WERI-Rb-1 (cell line): ENCODE results near the gene SYT6.

ENCODE experiments used
- DNase-seq: peaks from one replicate; pipeline ENCODE4 v3.0.0-alpha.2; 2020
- H3K27ac ChIP-seq: fragments of 250-450 bp; sonication (Bioruptor Pico); 2 replicates; pipeline ENCODE4 v1.5.1; 2020; ENCODE audit warnings: mild to moderate bottlenecking, moderate library complexity
- H3K27me3 ChIP-seq: fragments of 250-450 bp; sonication (Bioruptor Pico); 2 replicates; pipeline ENCODE4 v1.5.1; 2021; ENCODE audit warnings: mild to moderate bottlenecking, low read depth, moderate library complexity; ENCODE audit not compliant: insufficient read depth, severe bottlenecking
- H3K36me3 ChIP-seq: fragments of 250-450 bp; sonication (Bioruptor Pico); 2 replicates; pipeline ENCODE4 v1.5.1; 2020; ENCODE audit warnings: mild to moderate bottlenecking, moderate library complexity
- H3K4me3 ChIP-seq: 2 replicates; pipeline ENCODE4 v1.5.1; 2011; ENCODE audit warnings: low read depth, mild to moderate bottlenecking, control low read depth, low read length
- H3K9me3 ChIP-seq: fragments of 250-450 bp; sonication (Bioruptor Pico); 2 replicates; pipeline ENCODE4 v1.5.1; 2021; ENCODE audit warnings: mild to moderate bottlenecking, moderate library complexity; ENCODE audit not compliant: severe bottlenecking
- TF ChIP-seq, protein P1 (sequence below): IDR thresholded peaks from 2 replicates; pipeline ENCODE4 v1.5.1; 2011; ENCODE audit warnings: low read depth, mild to moderate bottlenecking, control low read depth, inconsistent platforms, low read length

SYT6 gene

DNA sequence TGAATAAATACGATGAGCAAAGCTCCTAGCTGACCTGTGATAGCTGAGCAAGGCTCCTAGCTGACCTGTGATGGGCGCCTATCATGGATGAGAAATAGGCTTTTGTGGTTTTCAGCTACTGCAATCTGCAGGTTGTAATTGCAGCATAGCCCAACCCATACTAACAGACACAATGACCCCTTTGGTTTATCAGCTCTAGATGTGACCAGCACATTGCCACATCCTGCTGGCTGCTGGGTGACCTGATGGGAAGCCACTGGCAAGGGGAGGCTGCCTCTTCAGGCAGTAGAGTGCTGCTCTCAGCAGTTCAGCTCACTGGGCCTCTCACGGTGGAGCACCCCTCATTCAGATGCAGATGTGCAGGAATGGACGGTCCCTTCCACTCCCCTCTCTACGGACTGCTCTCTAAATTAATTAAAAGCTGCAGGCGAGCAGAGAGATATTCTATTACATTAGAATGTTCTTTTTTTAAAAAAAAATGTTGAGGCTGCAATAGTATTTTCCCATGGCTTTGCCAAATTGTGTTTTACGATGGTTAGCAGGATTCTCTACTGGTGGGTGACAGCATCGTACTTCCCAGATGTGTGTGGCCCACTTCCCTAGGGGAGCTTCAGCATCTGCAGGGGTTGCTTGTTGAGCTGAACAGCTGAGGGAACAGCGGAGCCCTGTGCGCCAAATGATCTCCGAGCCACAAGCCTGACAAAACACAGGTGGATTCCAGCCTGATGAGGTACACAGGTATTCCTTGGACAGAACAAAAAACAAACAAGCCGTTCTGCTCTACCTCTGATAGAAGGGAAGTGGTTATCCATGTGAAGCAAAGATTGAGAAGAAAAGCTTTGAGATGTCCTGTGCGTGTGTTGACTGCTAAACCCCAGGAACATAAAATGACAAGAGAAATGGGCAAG is 65.0 kb downstream of the SYT6 start:
- no peak for DNase-seq
- H3K9me3 ChIP-seq = peaks cover 2% of the 10 kb centered on the region
- no peaks in the 10 kb centered on the region for H3K27me3 ChIP-seq
- no peak overlapping the region for H3K27ac ChIP-seq
- H3K4me3 ChIP-seq = no peak overlapping the region
- TF ChIP-seq, protein P1, sequence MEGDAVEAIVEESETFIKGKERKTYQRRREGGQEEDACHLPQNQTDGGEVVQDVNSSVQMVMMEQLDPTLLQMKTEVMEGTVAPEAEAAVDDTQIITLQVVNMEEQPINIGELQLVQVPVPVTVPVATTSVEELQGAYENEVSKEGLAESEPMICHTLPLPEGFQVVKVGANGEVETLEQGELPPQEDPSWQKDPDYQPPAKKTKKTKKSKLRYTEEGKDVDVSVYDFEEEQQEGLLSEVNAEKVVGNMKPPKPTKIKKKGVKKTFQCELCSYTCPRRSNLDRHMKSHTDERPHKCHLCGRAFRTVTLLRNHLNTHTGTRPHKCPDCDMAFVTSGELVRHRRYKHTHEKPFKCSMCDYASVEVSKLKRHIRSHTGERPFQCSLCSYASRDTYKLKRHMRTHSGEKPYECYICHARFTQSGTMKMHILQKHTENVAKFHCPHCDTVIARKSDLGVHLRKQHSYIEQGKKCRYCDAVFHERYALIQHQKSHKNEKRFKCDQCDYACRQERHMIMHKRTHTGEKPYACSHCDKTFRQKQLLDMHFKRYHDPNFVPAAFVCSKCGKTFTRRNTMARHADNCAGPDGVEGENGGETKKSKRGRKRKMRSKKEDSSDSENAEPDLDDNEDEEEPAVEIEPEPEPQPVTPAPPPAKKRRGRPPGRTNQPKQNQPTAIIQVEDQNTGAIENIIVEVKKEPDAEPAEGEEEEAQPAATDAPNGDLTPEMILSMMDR = no peak
- H3K36me3 ChIP-seq = no peaks in the 10 kb centered on the region

DNA sequence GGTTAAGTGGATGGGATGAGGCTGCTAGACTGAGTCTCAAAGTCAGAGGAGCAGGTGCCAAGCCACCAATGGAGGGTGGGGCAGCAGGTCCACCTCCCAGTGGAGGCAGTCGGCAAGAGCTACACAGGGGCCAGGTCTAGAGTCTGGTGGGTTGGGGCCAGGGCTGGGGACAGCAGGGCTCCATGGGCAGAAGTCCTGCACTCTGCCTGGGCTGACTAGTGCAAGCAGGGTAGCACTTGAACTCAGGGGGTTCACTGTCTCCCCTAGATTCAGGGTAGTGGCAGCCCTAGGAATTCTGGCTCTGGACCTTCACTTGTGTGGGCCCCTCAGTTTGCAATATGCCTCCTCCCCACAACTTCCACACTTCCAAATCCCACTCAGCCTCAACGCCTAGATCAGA is 66.2 kb downstream of the SYT6 start:
- TF ChIP-seq, protein P1 = no peak
- Histone ChIP-seq H3K27me3 (no peaks in the 10 kb centered on the region), H3K36me3 (no peaks in the 10 kb centered on the region), H3K4me3 (no peak overlapping the region), H3K9me3 (no peaks in the 10 kb centered on the region), H3K27ac (no peak overlapping the region)
- DNase-seq = no peak

DNA sequence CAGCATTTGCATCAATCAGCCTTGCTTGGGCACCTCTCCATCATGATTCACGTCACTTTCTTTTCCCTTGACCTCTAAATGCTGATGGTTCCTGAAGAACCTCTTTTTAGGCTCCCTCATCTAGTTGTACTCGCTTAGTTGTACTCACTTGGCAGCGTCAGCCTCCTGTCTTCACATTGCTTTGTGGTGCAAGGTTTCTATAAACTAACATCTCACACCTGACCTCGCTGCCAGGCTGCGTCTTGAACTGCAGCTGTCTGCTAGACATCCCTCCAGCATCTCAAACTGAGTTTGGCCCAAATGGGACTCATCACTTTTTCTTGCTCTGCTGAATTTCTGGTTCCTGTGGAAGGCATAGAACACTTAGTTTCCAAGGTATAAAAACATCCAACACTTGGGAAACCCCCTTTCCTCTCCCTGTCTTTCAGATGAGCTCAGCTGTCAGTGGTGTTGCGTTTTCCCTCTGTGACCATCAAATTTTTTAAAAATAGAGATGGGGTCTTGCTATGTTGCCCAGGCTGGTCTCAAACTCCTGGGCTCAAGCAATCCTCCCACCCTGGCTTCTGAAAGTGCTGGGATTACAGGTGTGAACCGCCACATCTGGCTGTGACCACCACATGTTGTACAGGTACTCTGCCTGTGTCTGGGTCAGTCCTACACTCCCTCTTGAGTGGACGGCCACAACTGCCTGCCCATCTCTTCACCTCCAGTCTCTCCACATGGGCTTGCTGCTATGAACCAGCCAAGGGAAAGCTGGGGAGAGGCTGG is 66.9 kb downstream of the SYT6 start:
- no peaks in the 10 kb centered on the region for H3K36me3 ChIP-seq
- H3K27me3 ChIP-seq = no peaks in the 10 kb centered on the region
- no peak for DNase-seq
- H3K9me3 ChIP-seq = no peaks in the 10 kb centered on the region
- TF ChIP-seq, protein P1 = no peak
- no peak overlapping the region for H3K27ac ChIP-seq
- no peak overlapping the region for H3K4me3 ChIP-seq

DNA sequence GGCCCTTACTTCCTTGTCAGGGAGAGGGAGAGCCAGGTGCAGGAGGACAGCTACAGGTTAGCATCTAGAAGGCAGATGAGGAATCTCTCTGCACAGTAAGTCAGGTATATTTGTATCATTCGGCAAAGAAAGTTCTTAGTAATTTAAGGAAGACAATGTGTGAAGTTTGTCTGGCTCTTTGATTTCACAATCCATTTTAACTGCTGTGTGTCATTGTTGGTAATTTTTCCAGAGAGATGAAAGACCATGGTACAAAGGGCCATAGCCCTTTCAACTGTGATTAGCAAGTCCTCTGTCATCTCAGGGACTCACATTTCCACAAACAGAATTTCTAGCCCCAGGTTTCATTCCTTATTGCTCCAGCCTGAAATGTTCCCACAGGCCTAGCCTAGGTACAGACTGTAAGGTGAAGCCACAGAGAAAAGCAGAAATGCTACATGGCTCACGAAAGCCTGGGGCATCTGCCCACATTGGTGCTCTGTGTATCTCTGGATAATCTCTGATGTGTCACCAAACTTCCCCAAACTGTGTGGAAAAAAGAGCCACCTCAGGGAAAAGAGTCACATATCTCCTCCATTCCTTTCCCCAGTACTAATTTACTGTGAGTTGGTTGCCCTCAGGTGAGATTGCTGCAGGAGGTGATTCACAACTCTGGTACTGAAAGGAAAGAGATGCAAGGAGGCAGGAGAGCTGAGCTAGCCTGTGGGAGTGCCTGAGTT is 70.6 kb downstream of the SYT6 start:
- Histone ChIP-seq H3K27me3 (no peaks in the 10 kb centered on the region), H3K36me3 (no peaks in the 10 kb centered on the region), H3K4me3 (no peak overlapping the region), H3K9me3 (no peaks in the 10 kb centered on the region), H3K27ac (no peak overlapping the region)
- TF ChIP-seq, protein P1 = no peak
- no peak for DNase-seq

DNA sequence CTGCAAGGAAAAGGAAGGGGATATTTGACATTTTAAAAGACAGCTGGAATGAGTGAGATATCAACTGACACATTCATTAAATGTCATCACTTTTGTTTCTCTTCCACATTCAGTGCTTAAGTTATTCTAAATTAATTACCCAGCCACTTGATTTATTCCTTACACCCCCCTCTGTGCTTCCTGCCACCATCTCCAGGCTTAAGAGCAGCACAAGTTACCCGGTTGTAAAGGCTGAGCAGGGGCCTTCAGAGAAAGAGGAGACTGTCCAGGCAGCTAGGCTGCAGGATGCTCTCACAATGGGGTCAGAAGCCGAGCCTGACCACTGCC is 71.4 kb downstream of the SYT6 start:
- no peak overlapping the region for H3K4me3 ChIP-seq
- H3K9me3 ChIP-seq = no peaks in the 10 kb centered on the region
- TF ChIP-seq, protein P1 = no peak
- no peaks in the 10 kb centered on the region for H3K36me3 ChIP-seq
- no peaks in the 10 kb centered on the region for H3K27me3 ChIP-seq
- no peak for DNase-seq
- H3K27ac ChIP-seq = no peak overlapping the region
